DND-41 (cell line): ENCODE data around the gene TPD52L2.

Experiments used
- CTCF ChIP-seq: IDR thresholded peaks from 2 replicates; pipeline ENCODE4 v1.5.1; 2012; ENCODE audit warnings: borderline replicate concordance, low read length, moderate library complexity, mild to moderate bottlenecking; ENCODE audit not compliant: poor library complexity, severe bottlenecking; ENCODE audit errors: extremely low read depth
- EZH2 ChIP-seq: IDR thresholded peaks from 3 replicates; pipeline ENCODE4 v1.6.1; 2012; ENCODE audit warnings: borderline replicate concordance, low read depth, mild to moderate bottlenecking, moderate library complexity, low read length, inconsistent platforms; ENCODE audit not compliant: severe bottlenecking

DNA sequence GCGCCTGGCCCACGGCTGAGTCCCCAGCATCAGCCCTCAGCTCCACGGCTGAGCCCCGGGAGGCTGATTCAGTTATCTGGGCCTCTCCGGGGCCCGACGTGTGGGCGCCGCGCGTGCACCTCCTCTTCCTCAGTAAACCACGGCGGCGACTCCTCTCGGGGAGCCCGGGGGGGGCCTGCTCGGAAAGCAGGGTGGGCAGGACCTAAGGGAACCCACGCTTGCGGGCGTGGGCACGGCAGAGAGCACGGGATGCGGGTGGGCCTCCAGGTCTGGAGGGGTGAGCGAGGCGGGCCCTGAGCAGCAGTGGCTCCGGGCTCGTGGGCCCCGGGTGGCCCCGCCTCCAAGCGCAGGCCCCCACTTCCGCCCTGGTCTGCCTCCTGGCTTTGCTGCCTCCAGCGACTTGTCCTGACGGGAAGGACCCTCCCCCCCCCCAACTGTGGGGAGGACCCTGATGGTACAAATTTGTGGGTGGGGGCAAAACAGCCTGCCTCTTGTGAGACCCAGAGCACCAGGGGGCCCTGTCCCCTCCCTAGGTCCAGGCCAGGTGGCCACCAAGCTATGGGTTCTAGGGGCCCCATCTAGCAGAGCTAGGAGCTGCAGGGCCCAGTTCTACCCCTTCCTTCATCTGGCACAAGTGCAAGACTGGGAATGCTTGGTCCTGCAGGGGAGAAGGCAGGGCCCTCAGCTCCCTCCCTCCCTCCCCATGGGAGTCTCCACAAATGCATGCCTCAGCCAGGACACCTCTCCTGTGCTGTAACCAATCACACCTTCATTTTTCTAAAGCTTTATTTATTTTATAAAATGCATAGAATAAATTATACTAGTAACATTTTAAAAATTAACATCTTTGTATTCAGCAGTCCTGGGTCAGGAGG lies 74.2 kb downstream of the TPD52L2 start:
- TF ChIP-seq CTCF (no peak), EZH2 (no peak)
